WTC11 (cell line): Measurements from ENCODE around the gene BCAM.

Source experiments
- CTCF ChIP-seq: fragments of 200-600 bp; IDR thresholded peaks from 2 replicates; pipeline ENCODE4 v1.8.0; 2022; ENCODE audit warnings: antibody characterized with exemption
- FOXP4 ChIP-seq: sonication (generic); formaldehyde crosslinking; IDR thresholded peaks from 2 replicates; pipeline ENCODE4 v1.8.0; 2022; ENCODE audit warnings: mild to moderate bottlenecking, missing genetic modification reagents
- HMGA2 ChIP-seq: fragments of 250-450 bp; sonication (Bioruptor Pico); IDR thresholded peaks from 2 replicates; pipeline ENCODE4 v1.4.0; 2021; ENCODE audit warnings: mild to moderate bottlenecking, moderate library complexity
- HMGXB4 ChIP-seq: sonication (generic); formaldehyde crosslinking; IDR thresholded peaks from 2 replicates; pipeline ENCODE4 v1.8.1; 2023; ENCODE audit warnings: mild to moderate bottlenecking, moderate library complexity, missing genetic modification reagents
- IRF2 ChIP-seq: sonication (generic); formaldehyde crosslinking; IDR thresholded peaks from 2 replicates; pipeline ENCODE4 v1.8.0; 2022; ENCODE audit warnings: low read depth, missing genetic modification reagents, borderline replicate concordance
- SP1 ChIP-seq: sonication (generic); formaldehyde crosslinking; conservative IDR thresholded peaks from 2 replicates; pipeline ENCODE4 v1.8.1; 2022; ENCODE audit warnings: missing genetic modification reagents
- ZNF121 ChIP-seq: sonication (generic); formaldehyde crosslinking; IDR thresholded peaks from 2 replicates; pipeline ENCODE4 v1.8.0; 2023; ENCODE audit warnings: missing genetic modification reagents
- ZNF232 ChIP-seq: sonication (generic); formaldehyde crosslinking; IDR thresholded peaks from 2 replicates; pipeline ENCODE4 v1.8.0; 2022; ENCODE audit warnings: mild to moderate bottlenecking, missing genetic modification reagents

- TF ChIP-seq IRF2 (CRISPR knock-in tag): no peak
- TF ChIP-seq CTCF: no peak
- no peak for TF ChIP-seq HMGXB4 (CRISPR knock-in tag)
- no peak for TF ChIP-seq ZNF232
- no peak for TF ChIP-seq FOXP4
- no peak for TF ChIP-seq ZNF121 (CRISPR knock-in tag)
- TF ChIP-seq HMGA2 (CRISPR knock-in tag): no peak
- no peak for TF ChIP-seq SP1
These were observed 9.1 kb upstream of the BCAM start for GRCh38 chr19:44799627-44800346.
